Ishikawa (cell line): ENCODE results near the gene PREPL.

ENCODE experiments used
- EP300 ChIP-seq: IDR thresholded peaks from 2 replicates; pipeline ENCODE4 v1.6.1; 2012; ENCODE audit warnings: borderline replicate concordance
- FOXM1 ChIP-seq: IDR thresholded peaks from 2 replicates; pipeline ENCODE4 v1.6.1; 2012; ENCODE audit warnings: low read depth, borderline replicate concordance
- TEAD4 ChIP-seq: IDR thresholded peaks from 2 replicates; pipeline ENCODE4 v1.6.1; 2012
- TF ChIP-seq, protein P1 (sequence below): IDR thresholded peaks from 2 replicates; pipeline ENCODE4 v1.6.1; 2012; ENCODE audit warnings: low read depth, mild to moderate bottlenecking

DNA sequence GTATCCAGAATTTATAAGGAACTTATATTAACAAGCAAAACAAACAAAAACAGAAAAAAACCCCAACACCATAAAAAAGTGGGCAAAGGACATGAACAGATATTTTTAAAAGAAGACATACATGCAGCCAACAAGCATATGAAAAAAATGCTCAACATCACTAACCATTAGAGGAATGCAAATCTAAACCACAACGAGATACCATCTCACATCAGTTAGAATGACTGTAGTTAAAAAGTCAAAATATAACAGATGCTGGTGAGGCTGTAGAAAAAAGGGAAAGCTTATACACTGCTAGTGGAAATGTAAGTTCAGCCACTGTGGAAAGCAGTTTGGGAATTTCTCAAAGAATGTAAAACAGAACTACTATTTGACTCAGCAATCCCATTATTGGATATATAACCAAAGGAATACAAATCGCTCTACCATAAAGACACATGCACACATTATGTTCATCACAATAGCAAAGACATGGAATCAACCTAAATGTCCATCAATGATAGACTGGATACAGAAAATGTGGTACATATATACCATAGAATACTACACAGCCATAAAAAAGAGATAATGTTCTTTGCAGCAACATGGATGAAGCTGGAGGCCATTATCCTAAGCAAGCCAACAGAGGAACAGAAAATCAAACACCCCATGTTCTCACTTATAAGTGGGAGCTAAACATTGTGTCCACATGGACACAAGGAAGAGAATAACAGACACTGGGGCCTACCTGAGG lies 25.3 kb downstream of the PREPL start:
- TF ChIP-seq TEAD4 (no peak), FOXM1 (no peak), EP300 (no peak)
- TF ChIP-seq, protein P1, sequence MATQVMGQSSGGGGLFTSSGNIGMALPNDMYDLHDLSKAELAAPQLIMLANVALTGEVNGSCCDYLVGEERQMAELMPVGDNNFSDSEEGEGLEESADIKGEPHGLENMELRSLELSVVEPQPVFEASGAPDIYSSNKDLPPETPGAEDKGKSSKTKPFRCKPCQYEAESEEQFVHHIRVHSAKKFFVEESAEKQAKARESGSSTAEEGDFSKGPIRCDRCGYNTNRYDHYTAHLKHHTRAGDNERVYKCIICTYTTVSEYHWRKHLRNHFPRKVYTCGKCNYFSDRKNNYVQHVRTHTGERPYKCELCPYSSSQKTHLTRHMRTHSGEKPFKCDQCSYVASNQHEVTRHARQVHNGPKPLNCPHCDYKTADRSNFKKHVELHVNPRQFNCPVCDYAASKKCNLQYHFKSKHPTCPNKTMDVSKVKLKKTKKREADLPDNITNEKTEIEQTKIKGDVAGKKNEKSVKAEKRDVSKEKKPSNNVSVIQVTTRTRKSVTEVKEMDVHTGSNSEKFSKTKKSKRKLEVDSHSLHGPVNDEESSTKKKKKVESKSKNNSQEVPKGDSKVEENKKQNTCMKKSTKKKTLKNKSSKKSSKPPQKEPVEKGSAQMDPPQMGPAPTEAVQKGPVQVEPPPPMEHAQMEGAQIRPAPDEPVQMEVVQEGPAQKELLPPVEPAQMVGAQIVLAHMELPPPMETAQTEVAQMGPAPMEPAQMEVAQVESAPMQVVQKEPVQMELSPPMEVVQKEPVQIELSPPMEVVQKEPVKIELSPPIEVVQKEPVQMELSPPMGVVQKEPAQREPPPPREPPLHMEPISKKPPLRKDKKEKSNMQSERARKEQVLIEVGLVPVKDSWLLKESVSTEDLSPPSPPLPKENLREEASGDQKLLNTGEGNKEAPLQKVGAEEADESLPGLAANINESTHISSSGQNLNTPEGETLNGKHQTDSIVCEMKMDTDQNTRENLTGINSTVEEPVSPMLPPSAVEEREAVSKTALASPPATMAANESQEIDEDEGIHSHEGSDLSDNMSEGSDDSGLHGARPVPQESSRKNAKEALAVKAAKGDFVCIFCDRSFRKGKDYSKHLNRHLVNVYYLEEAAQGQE = no peak
